ENCODE results near the gene KRTAP5-3. TPM values are rescaled to one million over a fixed set of nuclear protein-coding genes. Genes with fewer than 3 reads are reported as not detected.

The KRTAP5-3 gene
- total RNA-seq, 2 donors from 2014 or later = not detected

DNA sequence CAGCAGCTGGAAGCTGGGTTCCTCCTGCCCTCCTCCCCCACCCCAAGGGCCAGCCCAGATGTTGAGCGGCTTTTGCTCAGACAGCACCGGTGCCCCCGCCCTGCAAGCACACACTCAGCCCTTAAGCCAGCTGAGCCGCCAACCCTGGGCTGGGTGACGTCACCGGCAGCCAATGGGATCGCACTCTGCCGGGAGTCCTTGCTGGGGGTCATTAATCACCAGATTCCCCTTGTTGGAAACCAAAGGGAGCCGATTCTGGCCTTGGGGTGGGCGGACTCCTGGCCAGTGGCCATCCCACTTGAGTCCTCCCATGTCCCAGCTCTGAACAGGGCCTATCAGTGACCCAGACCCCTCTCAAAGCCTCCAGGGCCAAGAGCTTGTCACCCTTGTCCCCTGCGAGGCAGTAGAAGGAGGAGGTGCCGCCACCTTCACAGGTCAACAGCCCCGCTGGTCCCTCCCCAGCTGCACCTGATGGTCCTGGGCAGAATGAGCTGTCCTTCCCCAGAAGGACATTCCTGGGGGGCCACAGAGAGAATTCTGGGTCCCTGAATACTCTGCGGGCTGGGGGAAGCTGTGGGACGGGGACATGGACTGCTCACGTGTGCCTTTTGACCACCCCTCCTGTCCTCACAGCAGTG lies 43.6 kb downstream of the KRTAP5-3 start:
- Histone ChIP-seq H3K4me1 (peaks cover 0 to 56% of the 10 kb centered on the region in 2 donors), H3K27ac (peak overlapping the region; percentile 60 to 69), H3K36me3 (peaks cover 43% of the 10 kb centered on the region), H3K9me3 (no peaks in the 10 kb centered on the region), H3K4me3 (no peak overlapping the region), H3K27me3 (no peaks in the 10 kb centered on the region)
- TF ChIP-seq, protein P1, sequence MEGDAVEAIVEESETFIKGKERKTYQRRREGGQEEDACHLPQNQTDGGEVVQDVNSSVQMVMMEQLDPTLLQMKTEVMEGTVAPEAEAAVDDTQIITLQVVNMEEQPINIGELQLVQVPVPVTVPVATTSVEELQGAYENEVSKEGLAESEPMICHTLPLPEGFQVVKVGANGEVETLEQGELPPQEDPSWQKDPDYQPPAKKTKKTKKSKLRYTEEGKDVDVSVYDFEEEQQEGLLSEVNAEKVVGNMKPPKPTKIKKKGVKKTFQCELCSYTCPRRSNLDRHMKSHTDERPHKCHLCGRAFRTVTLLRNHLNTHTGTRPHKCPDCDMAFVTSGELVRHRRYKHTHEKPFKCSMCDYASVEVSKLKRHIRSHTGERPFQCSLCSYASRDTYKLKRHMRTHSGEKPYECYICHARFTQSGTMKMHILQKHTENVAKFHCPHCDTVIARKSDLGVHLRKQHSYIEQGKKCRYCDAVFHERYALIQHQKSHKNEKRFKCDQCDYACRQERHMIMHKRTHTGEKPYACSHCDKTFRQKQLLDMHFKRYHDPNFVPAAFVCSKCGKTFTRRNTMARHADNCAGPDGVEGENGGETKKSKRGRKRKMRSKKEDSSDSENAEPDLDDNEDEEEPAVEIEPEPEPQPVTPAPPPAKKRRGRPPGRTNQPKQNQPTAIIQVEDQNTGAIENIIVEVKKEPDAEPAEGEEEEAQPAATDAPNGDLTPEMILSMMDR (IDR thresholded peaks at IDR 0.05) = no peak
- DNase-seq (ENCODE audit: low spot score) = peak; percentile 84

DNA sequence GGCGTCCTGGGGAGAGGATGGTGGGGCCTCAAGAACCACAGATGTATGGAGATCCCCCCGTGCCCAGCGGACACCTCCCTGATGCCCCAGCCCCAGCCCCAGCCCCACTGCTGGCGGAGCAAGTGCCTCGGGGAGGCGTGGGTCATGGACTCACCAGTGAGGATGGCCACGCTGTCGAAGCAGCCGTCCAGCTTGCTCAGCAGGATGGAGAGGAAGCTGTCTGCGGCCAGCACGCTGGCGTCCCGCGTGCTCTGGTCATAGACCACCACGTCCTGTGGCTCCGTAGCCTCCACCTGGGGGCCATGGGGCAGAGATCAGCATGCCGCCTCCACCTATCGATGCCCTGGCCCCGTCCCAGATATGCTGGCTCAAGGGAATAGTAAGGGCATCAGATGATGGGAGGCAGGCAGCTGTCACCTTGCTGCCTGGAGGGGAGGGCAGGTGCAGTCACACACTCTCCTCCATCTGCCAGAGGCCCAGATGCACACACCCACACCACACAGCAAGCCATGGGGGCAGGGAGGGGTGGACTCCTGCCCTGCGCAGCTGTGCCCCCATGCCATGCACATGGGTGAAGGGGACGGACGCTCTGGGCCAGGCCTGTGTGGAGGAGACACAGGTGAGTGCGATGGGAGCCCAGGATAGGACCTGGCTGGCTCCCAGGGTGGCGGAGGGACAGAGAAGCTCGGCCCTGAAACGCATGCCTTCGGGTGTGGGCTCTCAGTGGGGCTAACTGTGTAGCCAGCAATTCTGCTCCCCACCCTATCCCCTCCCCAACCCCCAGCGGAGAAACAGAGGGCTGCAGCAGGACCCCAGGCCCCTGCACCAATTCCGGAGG lies 44.3 kb downstream of the KRTAP5-3 start:
- Histone ChIP-seq H3K36me3 (peaks cover 43% of the 10 kb centered on the region), H3K9me3 (no peaks in the 10 kb centered on the region), H3K4me3 (no peak overlapping the region), H3K27ac (peak overlapping the region; percentile 60 to 69), H3K27me3 (no peaks in the 10 kb centered on the region), H3K4me1 (peaks cover 0 to 56% of the 10 kb centered on the region in 2 donors)
- no peak for DNase-seq (ENCODE audit: low spot score)
- TF ChIP-seq, protein P1 (IDR thresholded peaks at IDR 0.05) = no peak

DNA sequence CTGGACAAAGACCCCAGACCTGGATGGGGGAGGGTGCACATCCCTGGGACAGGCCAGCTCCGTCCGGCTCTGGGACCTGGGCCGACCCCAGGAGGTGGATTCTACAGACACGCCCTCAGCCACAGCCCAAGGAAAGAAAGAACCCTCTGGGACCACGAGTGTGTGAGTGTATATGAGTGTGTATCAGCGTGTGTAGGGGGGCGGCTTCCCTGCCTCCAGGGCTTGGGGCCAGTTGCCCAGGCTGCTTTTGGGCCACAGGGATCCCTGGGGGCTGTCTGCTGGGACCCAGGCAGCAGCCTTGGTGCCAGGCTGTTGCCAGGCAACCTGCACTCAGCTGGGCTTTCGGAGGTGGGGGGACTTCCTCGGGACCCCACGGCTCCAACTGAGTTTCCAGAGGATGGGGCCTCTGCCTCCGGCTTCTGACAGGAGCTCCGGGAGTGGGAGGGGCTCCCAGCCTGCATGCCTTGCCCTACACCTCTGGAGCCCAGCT lies 45.1 kb downstream of the KRTAP5-3 start:
- Histone ChIP-seq H3K9me3 (no peaks in the 10 kb centered on the region), H3K4me1 (peaks cover 0 to 57% of the 10 kb centered on the region in 2 donors), H3K36me3 (peaks cover 43% of the 10 kb centered on the region), H3K27me3 (no peaks in the 10 kb centered on the region), H3K27ac (no peak overlapping the region), H3K4me3 (no peak overlapping the region)
- DNase-seq (ENCODE audit: low spot score) = no peak
- TF ChIP-seq, protein P1 (IDR thresholded peaks at IDR 0.05) = no peak

DNA sequence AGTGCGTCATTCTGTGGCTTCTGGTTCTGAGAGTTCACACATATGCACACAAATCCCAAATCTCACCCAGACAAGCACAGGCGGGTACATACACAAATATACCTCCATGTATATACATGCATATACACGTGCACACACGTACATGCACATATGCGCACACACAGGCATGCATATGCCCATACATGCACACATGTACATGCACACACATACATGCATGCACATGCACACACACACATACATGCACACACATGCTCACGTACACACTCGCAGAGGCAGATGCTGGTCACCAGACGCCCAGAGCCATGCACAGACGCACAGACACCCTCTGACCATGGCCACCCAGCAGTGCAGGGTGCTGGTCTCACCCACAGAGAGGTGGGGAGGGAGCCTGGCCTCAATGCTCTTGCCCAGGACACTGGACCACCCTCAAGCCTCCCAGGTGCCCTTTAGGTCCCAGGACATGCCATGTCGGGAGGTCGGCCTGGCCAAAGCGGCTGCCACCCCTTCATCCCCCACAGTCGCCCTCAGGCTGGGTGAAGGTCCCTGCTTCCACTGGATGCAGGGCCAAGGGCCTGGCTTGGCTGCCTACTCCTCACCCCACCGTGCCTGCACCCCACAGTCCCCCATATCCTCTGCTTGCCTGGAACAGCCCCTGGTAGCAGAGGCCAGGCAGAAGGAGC lies 45.7 kb downstream of the KRTAP5-3 start:
- no peak overlapping the region for H3K4me3 ChIP-seq
- peaks cover 47% of the 10 kb centered on the region for H3K36me3 ChIP-seq
- H3K4me1 ChIP-seq = peaks cover 0 to 57% of the 10 kb centered on the region in 2 donors
- no peak for DNase-seq (ENCODE audit: low spot score)
- TF ChIP-seq, protein P1 (IDR thresholded peaks at IDR 0.05) = no peak
- H3K27ac ChIP-seq = no peak overlapping the region
- no peaks in the 10 kb centered on the region for H3K27me3 ChIP-seq
- H3K9me3 ChIP-seq = no peaks in the 10 kb centered on the region

DNA sequence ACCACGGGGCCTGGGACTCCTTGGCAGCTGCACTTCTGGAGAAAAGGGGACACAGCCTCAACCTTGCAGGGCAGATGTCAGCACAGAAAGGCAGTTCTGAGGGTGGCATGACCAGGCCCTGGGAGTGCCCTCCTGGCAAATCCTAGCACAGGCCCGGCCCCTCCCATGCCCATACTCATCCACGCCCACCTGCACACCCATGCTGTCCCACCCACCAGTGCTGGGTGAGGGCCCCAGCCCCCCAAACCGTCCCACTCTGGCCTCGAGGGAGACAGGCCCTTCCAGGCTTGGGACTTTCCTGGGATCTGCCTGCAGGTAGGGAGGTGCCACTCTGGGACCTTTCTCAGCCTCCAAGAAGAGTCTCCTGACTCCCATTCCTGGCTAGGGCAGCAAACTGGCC lies 46.3 kb downstream of the KRTAP5-3 start:
- Histone ChIP-seq H3K27ac (peak overlapping the region in 1 of 2 donors; percentile 92), H3K9me3 (no peaks in the 10 kb centered on the region), H3K27me3 (no peaks in the 10 kb centered on the region), H3K36me3 (peaks cover 53% of the 10 kb centered on the region), H3K4me1 (peaks cover 0 to 54% of the 10 kb centered on the region in 2 donors), H3K4me3 (no peak overlapping the region)
- TF ChIP-seq, protein P1 (IDR thresholded peaks at IDR 0.05) = no peak
- DNase-seq (ENCODE audit: low spot score) = no peak

Data from right atrium auricular region (tissue), 2 donors.